ENCODE data around the gene CAPN5. TPM values are rescaled to one million over a fixed set of nuclear protein-coding genes. Genes with fewer than 3 reads are reported as not detected.

The CAPN5 gene
- total RNA-seq, 1 donor from 2014 or later, result 7.9 TPM

GRCh38 chr11:77149716-77150392 lies 83.1 kb downstream of the CAPN5 start:
- Histone ChIP-seq H3K27me3 (no peaks in the 10 kb centered on the region), H3K4me3 (no peak overlapping the region), H3K4me1 (peaks cover 7 to 9% of the 10 kb centered on the region in 2 donors), H3K36me3 (no peaks in the 10 kb centered on the region), H3K9me3 (no peaks in the 10 kb centered on the region), H3K27ac (no peak overlapping the region)
- TF ChIP-seq CTCF (IDR thresholded peaks at IDR 0.05), result no peak
- intact Hi-C loops (cut with DNase I), result no loop called here
- DNase-seq (ENCODE audit: low spot score in 2 of 2), result no peak

GRCh38 chr11:77150836-77151235 lies 84.1 kb downstream of the CAPN5 start:
- no peaks in the 10 kb centered on the region for H3K9me3 ChIP-seq
- H3K27me3 ChIP-seq, result no peaks in the 10 kb centered on the region
- H3K36me3 ChIP-seq, result no peaks in the 10 kb centered on the region
- no peak overlapping the region for H3K27ac ChIP-seq
- no peak for TF ChIP-seq CTCF (IDR thresholded peaks at IDR 0.05)
- H3K4me3 ChIP-seq, result no peak overlapping the region
- H3K4me1 ChIP-seq, result peaks cover 7 to 9% of the 10 kb centered on the region in 2 donors
- intact Hi-C loops (cut with DNase I), result no loop called here
- no peak for DNase-seq (ENCODE audit: low spot score in 2 of 2)

- no peak for TF ChIP-seq CTCF (IDR thresholded peaks at IDR 0.05)
- Histone ChIP-seq H3K4me3 (no peak overlapping the region), H3K9me3 (no peaks in the 10 kb centered on the region), H3K27me3 (no peaks in the 10 kb centered on the region), H3K4me1 (peaks cover 7 to 9% of the 10 kb centered on the region in 2 donors), H3K27ac (no peak overlapping the region), H3K36me3 (no peaks in the 10 kb centered on the region)
- no peak for DNase-seq (ENCODE audit: low spot score in 2 of 2)
- intact Hi-C loops (cut with DNase I), result no loop called here
These were observed 85.2 kb downstream of the CAPN5 start for GRCh38 chr11:77151804-77152509.

GRCh38 chr11:77152846-77153245 lies 86.1 kb downstream of the CAPN5 start:
- Histone ChIP-seq H3K4me3 (no peak overlapping the region), H3K9me3 (no peaks in the 10 kb centered on the region), H3K4me1 (peaks cover 7 to 9% of the 10 kb centered on the region in 2 donors), H3K27ac (no peak overlapping the region), H3K36me3 (no peaks in the 10 kb centered on the region), H3K27me3 (no peaks in the 10 kb centered on the region)
- no peak for TF ChIP-seq CTCF (IDR thresholded peaks at IDR 0.05)
- no peak for DNase-seq (ENCODE audit: low spot score in 2 of 2)
- intact Hi-C loops (cut with DNase I), result no loop called here

GRCh38 chr11:77153276-77154185 lies 86.8 kb downstream of the CAPN5 start:
- DNase-seq (ENCODE audit: low spot score in 2 of 2), result no peak
- Histone ChIP-seq H3K27me3 (no peaks in the 10 kb centered on the region), H3K27ac (no peak overlapping the region), H3K4me3 (no peak overlapping the region), H3K9me3 (no peaks in the 10 kb centered on the region), H3K36me3 (no peaks in the 10 kb centered on the region), H3K4me1 (peaks cover 7 to 9% of the 10 kb centered on the region in 2 donors)
- intact Hi-C loops (cut with DNase I), result no loop called here
- TF ChIP-seq CTCF (IDR thresholded peaks at IDR 0.05), result no peak

All from ascending aorta (tissue), 2 donors.